SIG-M5 (cell line): Measurements from ENCODE around the gene STK33.

Experiments
- DNase-seq: peaks from one replicate; lab custom pipeline; 2025; lab: John Stamatoyannopoulos, UW

The STK33 gene

GRCh38 chr11:8603696-8604077 lies 9.7 kb upstream of the STK33 start:
- DNase-seq = no peak

- DNase-seq = no peak
These were observed 7.5 kb upstream of the STK33 start for GRCh38 chr11:8601376-8602133.

GRCh38 chr11:8598506-8598905 lies 4.5 kb upstream of the STK33 start:
- DNase-seq = no peak

- peak; percentile 5 for DNase-seq
These were observed 3.2 kb upstream of the STK33 start for GRCh38 chr11:8597182-8597581.

GRCh38 chr11:8596504-8597046 lies 2.5 kb upstream of the STK33 start:
- no peak for DNase-seq

GRCh38 chr11:8593455-8593854 lies 573 bp downstream of the STK33 start:
- DNase-seq = no peak

- no peak for DNase-seq
These were observed 6.1 kb downstream of the STK33 start for GRCh38 chr11:8587915-8588314.

- no peak for DNase-seq
These were observed 7.2 kb downstream of the STK33 start for GRCh38 chr11:8586805-8587204.

GRCh38 chr11:8586184-8586583 lies 7.8 kb downstream of the STK33 start:
- no peak for DNase-seq

- DNase-seq = no peak
These were observed 9.5 kb downstream of the STK33 start for GRCh38 chr11:8584511-8584910.

GRCh38 chr11:8584082-8584481 lies 9.9 kb downstream of the STK33 start:
- no peak for DNase-seq

- DNase-seq = no peak
These were observed 12.7 kb downstream of the STK33 start for GRCh38 chr11:8581300-8581699.

- DNase-seq = no peak
These were observed 16.0 kb downstream of the STK33 start for GRCh38 chr11:8577791-8578581.

GRCh38 chr11:8574798-8575197 lies 19.2 kb downstream of the STK33 start:
- no peak for DNase-seq

- DNase-seq = no peak
These were observed 20.3 kb downstream of the STK33 start for GRCh38 chr11:8573777-8574176.

GRCh38 chr11:8567602-8568198 lies 26.3 kb downstream of the STK33 start:
- no peak for DNase-seq

- DNase-seq = no peak
These were observed 27.3 kb downstream of the STK33 start for GRCh38 chr11:8566613-8567210.

GRCh38 chr11:8564526-8564925 lies 29.5 kb downstream of the STK33 start:
- DNase-seq = no peak

- DNase-seq = no peak
These were observed 32.6 kb downstream of the STK33 start for GRCh38 chr11:8561461-8561860.

GRCh38 chr11:8558436-8558835 lies 35.6 kb downstream of the STK33 start:
- no peak for DNase-seq

- DNase-seq = no peak
These were observed 48.2 kb downstream of the STK33 start for GRCh38 chr11:8545698-8546366.

- DNase-seq = no peak
These were observed 49.2 kb downstream of the STK33 start for GRCh38 chr11:8544807-8545206.
